ENCODE measurements around the gene CRAT.
A peak's percentile ranks its signal among the peaks of the same experiment; 100 is the strongest.
"Not testable (repeated sequence)": the region's sequence is repeated elsewhere in the genome, so short reads cannot be mapped to it uniquely, and the experiment has no call there.

Gene CRAT

DNA sequence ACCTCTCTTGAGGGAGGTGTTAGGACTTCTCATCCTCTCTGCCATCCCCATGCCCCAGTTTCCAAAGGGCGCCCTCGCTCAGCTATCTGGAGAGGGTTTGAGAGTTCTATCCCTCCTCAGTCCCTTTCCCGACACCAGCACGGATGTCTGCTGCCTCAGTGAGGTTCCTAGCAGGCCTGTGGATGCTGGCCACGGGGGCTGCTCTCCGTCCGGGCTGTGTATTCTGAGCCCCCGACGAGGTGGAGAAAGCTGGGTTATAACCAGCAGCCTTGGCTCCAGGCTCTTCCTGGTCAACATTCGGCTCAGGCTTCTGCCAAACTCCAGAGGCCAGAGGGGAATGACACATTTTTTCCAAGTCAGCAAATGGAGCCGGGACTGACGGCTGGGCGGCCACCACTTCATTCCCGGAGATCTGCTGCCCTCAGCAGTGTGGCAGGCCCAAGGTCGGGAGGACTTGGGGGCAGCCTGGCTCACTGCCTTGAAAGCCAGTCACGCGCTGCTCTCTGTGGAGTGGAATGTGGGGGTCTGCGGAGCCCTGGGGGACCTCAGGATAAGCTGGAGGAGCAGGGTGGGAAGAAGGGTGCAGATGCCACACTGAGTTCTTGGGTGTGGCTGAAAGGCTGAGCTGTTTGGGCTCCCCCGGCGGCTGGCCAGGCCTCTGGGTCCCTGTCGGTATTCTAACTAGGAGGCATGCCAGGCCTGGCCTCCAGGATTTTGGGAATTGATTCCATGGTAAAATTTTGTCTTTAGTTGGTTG lies 28.1 kb upstream of the CRAT start:
- DNase-seq (ENCODE audit: low read depth), result no peak

DNA sequence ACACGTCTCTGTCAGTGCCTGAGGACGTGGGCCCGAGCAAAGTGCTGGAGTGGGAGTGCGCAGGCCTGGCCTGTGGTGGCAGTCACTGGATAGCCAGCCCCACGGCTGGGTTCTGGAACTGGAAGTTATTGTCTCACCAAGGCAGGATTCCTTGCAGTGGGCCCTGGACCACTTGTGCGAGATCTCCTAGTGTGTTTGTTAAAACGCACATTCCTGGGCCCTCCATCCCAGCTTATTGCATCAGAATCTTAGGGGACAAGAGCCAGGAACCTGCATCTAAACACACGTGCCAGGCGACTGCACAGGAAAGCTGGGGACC lies 27.5 kb upstream of the CRAT start:
- DNase-seq (ENCODE audit: low read depth), result no peak

DNA sequence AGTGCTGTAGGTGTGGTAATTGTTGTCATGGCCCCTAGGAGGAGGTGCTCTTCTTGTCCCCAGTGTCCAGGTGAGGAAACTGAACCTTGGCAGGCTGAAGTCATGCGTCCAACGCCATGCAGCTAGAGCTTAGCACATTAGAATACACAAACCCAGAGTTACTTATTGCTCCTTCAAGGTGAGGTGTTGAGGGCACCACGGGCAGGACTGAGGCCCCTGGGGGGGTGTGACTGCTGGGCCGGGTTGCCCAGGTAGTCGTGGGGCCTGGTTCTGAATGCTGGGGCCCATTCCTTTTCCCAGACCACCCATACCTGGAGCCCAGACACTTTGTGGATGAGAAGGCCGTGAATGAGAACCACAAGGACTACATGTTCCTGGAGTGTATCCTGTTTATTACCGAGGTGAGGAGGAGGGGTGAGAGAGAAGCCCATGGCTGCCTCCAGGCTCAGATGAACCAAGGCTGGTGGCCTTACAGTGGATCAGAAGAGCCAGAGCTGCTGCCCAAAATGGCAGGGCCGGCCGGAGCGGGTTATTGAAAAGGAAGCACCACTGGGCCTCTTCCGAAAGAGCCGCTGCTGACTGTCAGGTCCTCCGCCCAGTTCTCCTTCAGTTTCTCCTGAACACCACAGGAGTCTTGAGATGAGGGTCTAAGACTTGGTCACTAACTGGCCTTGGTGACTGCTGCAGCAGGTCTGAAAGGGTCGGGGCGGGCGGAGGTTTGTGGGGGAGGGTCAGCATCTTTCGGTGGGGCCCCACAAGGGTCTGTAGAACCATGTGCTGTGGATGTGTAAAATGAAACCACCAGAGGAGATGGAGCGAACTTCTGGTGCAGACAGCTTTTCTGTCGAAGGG lies 26.9 kb upstream of the CRAT start:
- DNase-seq (ENCODE audit: low read depth), result no peak

DNA sequence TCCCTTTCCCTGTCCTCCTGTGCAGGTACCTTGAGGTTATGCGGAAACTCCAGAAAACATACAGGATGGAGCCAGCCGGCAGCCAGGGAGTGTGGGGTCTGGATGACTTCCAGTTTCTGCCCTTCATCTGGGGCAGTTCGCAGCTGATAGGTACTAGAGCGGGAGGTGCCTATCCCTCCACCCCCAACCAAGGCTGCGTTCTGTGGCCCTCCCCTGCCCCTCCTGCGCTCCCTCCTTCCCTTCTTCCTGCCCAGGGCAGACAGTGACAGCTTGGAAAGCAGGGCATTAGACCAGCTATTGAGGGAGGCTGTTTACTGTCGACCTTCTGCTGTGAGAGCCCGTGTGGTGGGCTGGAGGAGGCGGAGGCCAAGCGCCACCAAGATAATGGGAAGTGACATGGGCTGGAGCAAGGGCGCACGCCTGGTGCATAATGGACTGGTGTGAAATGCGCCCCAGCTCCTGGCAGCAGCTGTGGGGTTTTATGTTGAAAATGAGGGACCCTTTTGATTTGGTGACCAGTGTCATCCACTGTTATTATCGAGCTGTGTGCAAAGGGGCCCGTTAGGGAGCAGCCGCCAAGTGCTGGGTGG lies 25.9 kb upstream of the CRAT start:
- DNase-seq (ENCODE audit: low read depth), result no peak

DNA sequence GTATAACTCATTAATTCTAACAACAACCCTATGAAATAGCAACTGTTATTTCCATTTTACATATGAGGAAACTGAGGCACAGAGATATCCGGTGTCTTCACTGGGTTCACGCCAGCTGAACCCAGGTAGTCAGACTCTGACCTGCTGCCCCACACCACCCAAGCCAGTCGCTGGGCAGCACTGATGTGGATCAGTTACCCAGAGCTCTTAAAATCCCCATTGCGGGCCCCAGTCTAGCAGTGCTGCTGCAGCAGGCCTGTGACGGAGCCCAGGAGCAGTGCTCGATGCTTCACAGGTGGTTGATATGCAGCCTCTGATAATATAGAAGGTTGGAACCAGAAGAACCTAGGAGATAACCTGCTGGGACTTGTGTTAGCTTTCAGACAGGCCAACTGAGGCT lies 24.9 kb upstream of the CRAT start:
- DNase-seq (ENCODE audit: low read depth), result no peak

DNA sequence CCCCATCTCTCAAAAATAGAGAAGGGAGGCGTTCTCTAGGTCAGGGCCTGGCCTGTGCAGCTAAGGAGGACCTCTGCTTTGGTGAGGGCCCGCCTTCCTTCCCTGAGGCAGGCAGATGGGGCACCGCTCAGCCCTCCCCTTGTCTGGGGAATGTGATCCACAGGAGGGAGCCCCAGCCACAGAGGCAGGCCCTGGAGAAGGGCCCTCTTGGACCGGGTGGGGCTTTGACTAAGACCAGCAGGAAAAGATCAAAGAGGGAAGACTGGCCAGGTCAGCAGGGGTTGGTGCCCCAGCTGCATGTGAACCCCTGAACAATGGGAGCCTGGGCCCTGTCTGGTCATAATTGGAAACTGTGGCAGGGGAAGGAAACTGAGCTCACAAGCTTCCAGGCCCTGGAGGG lies 22.5 kb upstream of the CRAT start:
- DNase-seq (ENCODE audit: low read depth), result no peak

DNA sequence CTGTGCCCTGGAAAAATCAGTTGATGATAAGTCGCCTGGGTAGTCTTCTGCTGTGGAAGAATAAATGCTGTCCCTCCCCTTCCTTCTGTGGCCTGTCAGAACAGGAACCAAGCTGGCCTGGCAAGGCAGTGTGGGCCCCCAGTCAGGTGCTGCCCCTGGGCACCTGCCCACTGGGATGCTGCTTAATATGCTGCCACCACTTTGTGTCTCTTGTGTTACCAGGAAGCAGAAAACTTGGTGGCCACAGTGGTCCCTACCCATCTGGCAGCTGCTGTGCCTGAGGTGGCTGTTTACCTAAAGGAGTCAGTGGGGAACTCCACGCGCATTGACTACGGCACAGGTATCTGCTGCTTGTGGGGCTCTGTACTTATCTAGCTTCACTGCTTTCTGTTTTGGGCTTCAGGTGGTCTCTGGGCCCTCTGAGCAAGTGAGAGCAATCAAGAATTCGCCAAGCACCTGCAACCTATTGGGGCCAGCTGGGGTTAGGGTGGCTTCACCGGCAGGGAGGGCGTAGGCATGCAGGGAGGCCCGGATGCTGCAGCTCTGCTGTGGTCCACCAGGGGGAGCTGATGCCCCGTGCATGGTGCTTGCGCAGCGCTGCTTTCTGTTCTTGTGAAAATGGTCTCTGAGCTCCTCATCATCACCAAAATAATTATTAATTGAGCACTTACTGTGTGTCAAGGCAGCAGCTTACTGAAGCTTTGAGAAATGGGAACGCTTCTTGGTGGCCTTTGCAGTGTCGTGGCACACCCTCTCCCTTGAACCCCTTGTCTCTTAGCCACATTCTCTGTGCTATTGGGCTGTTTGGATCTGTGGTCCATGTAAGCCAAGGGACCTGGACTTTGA lies 20.9 kb upstream of the CRAT start:
- no peak for DNase-seq (ENCODE audit: low read depth)

DNA sequence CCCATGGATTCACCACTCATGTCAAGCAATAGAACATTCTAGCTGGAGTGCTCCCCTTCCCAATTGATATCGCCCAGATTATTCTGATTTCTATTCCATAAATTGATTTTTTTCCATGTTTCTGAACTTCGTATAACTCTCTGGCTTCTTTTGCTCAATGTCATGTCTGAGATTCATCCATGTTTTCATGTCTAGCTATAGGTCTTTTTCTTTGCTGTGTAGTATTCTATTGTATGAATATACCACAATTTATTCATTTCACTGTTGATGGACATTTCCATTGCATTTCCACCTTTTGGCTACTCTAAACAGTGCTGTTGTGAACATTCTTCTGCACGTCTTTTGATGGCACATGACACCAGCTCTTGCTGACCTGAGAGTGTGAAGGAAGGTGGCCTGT lies 20.2 kb upstream of the CRAT start:
- no peak for DNase-seq (ENCODE audit: low read depth)

DNA sequence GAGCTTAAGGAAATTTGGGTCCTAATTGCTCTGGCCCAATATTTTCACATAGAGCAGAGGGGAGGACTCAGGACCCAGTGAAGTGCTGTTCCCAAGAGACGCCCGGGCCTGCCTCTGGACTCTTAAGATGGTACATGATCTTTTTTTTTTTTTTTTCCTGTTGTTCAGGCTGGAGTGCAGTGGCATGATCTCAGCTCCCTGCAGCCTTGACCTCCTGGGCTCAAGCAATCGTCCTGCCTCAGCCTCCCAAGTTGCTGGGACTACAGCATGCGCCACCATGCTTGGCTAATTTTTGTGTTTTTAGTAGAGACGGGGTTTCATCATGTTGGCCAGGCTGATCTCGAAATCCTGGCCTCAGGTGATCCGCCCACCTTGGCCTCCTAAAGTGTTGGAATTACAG lies 19.7 kb upstream of the CRAT start:
- not testable (repeated sequence) for DNase-seq (ENCODE audit: low read depth)

DNA sequence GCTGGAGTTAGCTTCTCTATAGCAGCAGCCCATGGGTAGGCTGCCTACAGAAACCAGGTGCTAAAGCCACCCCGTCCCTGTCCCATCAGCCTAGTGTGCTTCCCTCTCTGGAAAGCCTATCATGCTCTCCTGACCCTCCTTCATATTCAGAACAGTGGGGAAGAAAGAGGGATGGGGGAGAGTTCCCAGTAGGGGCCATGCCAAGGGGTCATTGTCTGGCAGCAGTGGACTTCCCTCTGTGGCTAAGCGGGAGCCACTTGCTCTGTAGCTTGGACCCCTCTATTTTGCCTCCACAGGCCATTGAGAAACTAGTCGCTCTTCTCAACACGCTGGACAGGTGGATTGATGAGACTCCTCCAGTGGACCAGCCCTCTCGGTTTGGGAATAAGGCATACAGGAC lies 18.1 kb upstream of the CRAT start:
- DNase-seq (ENCODE audit: low read depth), result no peak

DNA sequence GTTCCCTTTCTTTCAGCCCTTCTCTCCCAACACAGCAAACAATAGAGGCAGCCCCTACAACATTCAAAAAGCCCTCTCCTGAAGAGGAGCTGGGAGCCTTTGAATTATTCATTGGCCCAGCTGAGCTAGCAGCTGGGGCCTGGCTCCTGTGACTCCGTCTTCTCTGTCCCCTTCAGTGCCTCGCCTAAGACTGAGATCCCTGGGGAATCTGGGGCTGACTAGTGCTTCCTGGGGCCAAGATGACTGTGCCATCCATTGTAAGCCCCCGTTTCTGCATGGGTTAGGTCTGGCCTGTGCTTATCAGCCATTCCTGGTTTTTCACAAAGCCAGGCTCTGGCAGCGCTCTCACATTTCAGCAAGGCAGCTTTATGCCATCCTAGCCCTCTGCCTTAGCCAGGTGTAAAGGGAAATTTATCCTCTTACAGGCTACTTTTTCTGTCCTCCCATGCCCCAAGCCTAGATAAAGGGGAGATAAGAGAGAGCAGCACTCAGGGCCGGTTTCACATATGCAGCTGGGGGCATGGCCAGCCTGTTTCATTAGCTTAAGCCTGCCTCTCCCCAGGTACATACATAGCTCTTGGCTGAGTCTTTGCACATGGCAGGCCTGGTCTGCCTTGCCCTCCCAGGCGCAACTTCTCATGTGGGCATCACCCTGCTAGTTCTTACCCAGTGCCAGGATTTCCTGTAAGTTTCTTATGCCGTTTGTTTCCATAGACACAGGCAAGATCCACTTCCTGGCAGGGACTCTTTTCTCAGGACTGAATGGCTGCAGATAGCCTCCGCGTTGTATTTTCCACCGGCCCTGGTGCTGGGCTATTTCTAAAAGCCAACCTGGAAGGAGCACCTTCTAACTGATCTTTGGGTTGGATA lies 16.4 kb upstream of the CRAT start:
- DNase-seq (ENCODE audit: low read depth), result no peak

DNA sequence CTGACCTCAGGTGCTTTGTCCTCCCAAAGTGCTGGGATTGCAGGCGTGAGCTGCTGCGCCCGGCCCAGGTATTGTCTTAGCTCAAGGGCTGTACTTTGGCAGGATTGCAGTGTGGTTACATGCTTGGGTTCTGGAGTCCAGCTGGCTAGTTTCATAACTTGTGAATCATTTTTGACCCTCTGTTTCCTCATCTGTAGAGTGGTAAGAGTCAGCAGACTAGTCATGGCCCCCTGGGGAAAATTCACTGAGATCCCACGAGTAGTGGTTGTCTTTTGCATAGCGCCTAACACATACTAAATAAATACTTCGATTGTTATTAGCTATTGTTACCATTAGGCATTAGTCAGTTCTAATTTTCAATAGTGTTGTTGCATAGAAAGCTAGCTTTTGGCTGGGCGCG lies 14.9 kb upstream of the CRAT start:
- DNase-seq (ENCODE audit: low read depth), result no peak

DNA sequence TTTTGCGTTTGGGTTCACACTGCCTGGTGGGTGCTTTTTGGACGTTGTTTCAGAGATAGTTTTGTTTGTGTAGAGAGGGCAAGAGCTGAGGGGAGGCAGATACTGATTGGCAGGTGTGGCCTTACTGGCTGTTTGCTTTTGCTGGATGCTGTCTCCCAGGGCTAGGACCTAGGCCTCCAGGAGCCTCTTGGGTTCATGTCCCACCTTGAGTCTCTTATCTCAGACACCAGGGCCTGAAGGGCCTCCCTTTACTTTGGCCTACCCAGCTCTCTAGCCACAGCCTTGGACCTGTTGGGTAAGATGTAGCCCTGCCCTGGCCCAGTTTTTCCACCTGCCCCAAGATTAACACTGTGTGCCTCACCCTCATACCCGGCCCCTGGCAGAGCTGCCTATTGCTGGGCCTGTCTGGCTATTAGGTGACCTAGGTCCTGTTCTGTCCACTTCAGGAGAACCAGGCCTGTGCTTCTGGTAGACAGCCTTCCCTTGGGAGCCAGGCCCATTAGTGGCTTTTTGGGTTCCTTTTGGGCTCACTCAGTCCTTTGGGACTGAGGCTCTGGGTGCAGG lies 14.0 kb upstream of the CRAT start:
- DNase-seq (ENCODE audit: low read depth), result no peak

DNA sequence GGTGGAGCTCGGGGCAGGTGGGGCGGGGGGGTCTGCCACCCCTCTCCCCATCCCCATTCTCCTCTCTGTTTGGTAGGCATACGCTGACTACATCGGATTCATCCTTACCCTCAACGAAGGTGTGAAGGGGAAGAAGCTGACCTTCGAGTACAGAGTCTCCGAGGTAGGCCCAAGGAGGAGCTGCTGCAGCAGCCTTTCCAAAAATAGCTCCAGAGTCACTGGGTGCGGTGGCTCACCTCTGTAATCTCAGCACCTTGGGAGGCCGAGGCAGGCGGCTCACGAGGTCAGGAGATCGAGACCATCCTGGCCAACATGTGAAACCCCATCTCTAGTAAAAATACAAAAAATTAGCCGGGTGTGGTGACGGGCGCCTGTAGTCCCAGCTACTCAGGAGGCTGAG lies 12.4 kb upstream of the CRAT start:
- not testable (repeated sequence) for DNase-seq (ENCODE audit: low read depth)

DNA sequence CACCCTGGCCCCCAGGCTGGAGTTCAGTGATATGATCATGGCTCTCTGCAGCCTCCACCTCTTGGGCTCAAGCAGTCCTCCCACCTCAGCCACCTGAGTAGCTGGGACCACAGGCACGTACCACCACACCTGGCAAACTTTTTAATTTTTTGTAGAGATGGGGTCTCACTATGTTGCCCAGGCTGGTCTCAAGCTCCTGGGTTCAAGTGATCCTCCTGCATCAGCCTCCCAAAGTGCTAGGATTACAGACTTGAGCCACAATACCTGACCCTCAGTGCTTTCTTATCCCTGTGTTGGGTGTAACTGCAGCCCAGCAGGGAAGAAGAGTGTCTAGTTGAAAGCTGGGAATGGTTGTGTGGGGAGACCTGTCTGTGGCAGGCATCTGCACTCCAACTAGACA lies 11.5 kb upstream of the CRAT start:
- no peak for DNase-seq (ENCODE audit: low read depth)

DNA sequence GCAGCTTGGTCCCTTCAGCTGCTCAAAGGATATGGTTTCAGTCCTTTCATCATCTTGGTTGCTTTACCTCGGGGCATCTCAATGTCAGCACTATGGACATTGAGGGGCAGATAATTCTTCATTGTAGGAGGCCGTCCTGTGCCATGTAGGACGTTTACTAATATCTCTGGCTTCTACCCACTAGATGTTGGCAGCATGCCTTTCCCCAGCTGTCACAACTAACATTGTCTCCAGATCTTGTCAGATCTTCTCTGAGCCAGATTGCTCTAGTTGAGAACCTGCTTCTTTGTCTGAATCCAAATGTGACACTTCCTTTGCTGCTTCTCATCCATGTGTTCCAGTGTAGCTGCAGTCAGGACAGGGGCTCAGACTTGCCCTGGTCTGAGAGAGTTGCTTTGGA lies 10.9 kb upstream of the CRAT start:
- DNase-seq (ENCODE audit: low read depth), result no peak

DNA sequence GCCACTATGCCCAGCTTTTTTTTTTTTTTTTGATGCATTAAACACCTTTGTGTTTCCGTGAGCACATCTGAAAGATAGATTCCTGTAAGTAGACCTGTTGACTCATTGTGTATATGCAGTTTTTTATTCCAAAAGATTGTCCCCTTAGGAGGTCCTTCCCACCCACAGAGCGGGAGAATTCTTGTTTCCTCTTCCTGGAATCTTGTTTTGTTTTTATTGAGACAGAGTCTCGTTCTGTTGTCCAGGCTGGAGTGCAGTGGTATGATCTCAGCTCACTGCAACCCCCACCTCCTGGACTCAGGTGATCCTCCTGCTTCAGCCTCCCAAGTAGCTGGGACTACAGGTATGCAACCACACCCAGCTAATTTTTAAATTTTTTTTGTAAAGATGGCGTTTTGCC lies 8.2 kb upstream of the CRAT start:
- no peak for DNase-seq (ENCODE audit: low read depth)

DNA sequence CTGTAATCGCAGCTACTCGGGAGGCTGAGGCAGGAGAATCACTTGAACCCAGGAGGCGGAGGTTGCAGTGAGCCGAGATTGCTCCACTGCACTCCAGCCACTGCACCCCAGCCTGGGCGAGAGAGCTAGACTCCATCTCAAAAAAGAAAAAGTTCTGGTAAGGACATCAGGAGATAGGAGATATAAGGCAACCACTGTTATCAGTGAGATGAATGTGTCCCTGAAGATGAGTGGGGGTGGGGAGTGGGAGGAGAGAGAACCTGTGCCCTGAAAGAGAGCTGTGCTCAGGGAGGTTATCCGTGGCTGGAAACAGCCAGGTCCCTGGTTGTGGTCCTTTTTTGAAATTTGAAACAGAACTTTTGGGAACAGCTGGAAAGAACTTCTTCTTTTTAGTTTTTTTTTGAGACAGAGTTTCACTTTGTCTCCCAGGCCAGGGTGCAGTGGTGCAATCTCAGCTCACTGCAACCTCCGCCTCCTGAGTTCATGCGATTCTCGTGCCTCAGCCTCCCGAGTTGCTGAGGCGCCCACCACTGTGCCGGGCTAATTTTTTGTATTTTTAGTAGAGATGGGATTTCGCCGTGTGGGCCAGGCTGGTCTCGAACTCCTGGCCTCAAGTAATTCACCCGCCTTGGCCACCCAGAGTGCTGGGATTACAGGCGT lies 3.2 kb upstream of the CRAT start:
- DNase-seq (ENCODE audit: low read depth), result no peak

DNA sequence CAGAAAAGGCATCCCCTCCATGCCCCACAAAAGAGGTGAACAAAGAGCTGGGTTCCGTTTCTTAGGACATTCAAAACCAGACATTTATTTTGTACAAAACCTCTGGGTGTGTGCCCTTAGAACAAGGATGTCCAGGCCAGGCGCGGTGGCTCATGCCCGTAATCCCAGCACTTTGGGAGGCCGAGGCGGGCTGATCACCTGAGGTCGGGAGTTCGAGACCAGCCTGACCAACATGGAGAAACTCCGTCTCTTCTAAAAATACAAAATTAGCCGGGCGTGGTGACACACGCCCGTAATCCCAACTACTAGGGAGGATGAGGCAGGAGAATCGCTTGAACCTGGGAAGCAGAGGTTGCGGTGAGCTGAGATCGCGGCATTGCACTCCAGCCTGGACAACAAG lies 1.9 kb upstream of the CRAT start:
- DNase-seq (ENCODE audit: low read depth), result not testable (repeated sequence)

DNA sequence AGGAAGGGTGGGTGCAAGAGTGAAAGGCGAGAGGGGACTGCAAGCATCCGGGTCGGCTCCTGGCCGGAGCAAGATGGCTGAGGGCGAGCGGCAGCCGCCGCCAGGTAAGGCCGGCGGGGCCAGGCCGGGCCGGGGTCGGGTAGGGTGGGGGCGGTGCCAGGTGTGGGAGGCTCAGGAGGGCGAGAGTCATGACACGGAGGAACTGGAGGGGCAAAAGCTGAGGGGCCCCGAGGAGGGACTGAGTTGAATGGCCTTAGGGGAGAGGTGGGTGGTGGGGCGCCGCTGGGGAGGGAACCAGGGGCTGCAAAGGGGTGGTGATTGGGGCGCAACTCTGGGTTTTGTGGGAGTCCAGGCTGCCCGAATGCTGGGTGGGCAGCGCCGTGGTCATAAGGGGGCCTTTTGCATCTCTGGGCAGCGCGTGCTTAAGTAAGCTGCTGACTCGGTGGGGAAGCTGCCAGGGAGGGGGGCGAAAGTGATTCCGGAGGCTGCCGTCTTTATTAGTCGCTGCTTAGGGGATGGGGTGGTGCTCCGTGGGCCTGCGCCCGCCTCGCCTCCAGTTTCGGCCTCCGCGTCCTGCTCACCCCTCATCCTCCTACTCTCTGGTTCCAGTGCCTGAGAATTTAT lies 1.0 kb upstream of the CRAT start:
- peak; percentile 11 for DNase-seq (ENCODE audit: low read depth)
